HG02798 (cell line): Measurements from ENCODE around the gene LRRC27.

ENCODE experiments used
- ATAC-seq: cut with Tn5 transposase; IDR thresholded peaks from one replicate; pipeline ENCODE4 v1.9.1; 2021; ENCODE audit warnings: mild to moderate bottlenecking; ENCODE audit not compliant: unreplicated experiment, poor library complexity

The LRRC27 gene

GRCh38 chr10:132300582-132300981, 31.4 kb upstream of the LRRC27 start:
- no peak for ATAC-seq

GRCh38 chr10:132301371-132302330, 30.3 kb upstream of the LRRC27 start:
- ATAC-seq: no peak

GRCh38 chr10:132302421-132303310, 29.3 kb upstream of the LRRC27 start:
- ATAC-seq: no peak

- ATAC-seq: no peak
Measured at GRCh38 chr10:132303361-132304115, 28.5 kb upstream of the LRRC27 start.

- no peak for ATAC-seq
Measured at GRCh38 chr10:132304756-132305509, 27.1 kb upstream of the LRRC27 start.

- no peak for ATAC-seq
Measured at GRCh38 chr10:132305654-132306342, 26.2 kb upstream of the LRRC27 start.

GRCh38 chr10:132306343-132306685, 25.7 kb upstream of the LRRC27 start:
- no peak for ATAC-seq

GRCh38 chr10:132306864-132307751, 24.9 kb upstream of the LRRC27 start:
- peak; percentile 18 for ATAC-seq

- peak; percentile 79 for ATAC-seq
Measured at GRCh38 chr10:132307823-132308586, 24.0 kb upstream of the LRRC27 start, which contains the start of gene STK32C. Gene STK32C (minus strand): TSS chr10:132307950. CDS start chr10:132307833, 117 bp downstream.

GRCh38 chr10:132308587-132309470, 23.2 kb upstream of the LRRC27 start:
- no peak for ATAC-seq

GRCh38 chr10:132309471-132309865, 22.5 kb upstream of the LRRC27 start:
- ATAC-seq: no peak

GRCh38 chr10:132309879-132310591, 22.0 kb upstream of the LRRC27 start:
- ATAC-seq: no peak

GRCh38 chr10:132310701-132311337, 21.2 kb upstream of the LRRC27 start:
- ATAC-seq: no peak

GRCh38 chr10:132311338-132311939, 20.6 kb upstream of the LRRC27 start:
- no peak for ATAC-seq

GRCh38 chr10:132313305-132313704, 18.7 kb upstream of the LRRC27 start:
- no peak for ATAC-seq
